8988T (cell line): ENCODE results near the gene EID3.
"Not testable (repeated sequence)": the region's sequence is repeated elsewhere in the genome, so short reads cannot be mapped to it uniquely, and the experiment has no call there.

Experiments
- DNase-seq: peaks from one replicate; pipeline ENCODE4 v3.0.0; 2011

Gene EID3

GRCh38 chr12:104303538-104304151, at the start of gene EID3:
TSS of gene EID3 (plus strand) at chr12:104303739. CDS start at chr12:104303935, 196 bp downstream.
- DNase-seq = peak; percentile 46

- DNase-seq = no peak
These were observed 45.5 kb upstream of the EID3 start for GRCh38 chr12:104257913-104258472.

GRCh38 chr12:104258476-104259067, 45.0 kb upstream of the EID3 start:
- DNase-seq = no peak

- no peak for DNase-seq
These were observed 40.5 kb upstream of the EID3 start for GRCh38 chr12:104263026-104263425.

- no peak for DNase-seq
These were observed 39.8 kb upstream of the EID3 start for GRCh38 chr12:104263580-104264358.

GRCh38 chr12:104265436-104265835, 38.1 kb upstream of the EID3 start:
- not testable (repeated sequence) for DNase-seq

- no peak for DNase-seq
These were observed 30.6 kb upstream of the EID3 start for GRCh38 chr12:104272938-104273337.

- DNase-seq = no peak
These were observed 30.0 kb upstream of the EID3 start for GRCh38 chr12:104273503-104273902.

- DNase-seq = no peak
These were observed 28.7 kb upstream of the EID3 start for GRCh38 chr12:104274811-104275210.

GRCh38 chr12:104275689-104276088, 27.9 kb upstream of the EID3 start:
- DNase-seq = no peak

GRCh38 chr12:104276273-104277131, 27.0 kb upstream of the EID3 start:
- no peak for DNase-seq

GRCh38 chr12:104279164-104279563, 24.4 kb upstream of the EID3 start:
- DNase-seq = no peak

- no peak for DNase-seq
These were observed 23.4 kb upstream of the EID3 start for GRCh38 chr12:104280111-104280510.

- no peak for DNase-seq
These were observed 22.7 kb upstream of the EID3 start for GRCh38 chr12:104280717-104281458.

GRCh38 chr12:104281636-104282035, 21.9 kb upstream of the EID3 start:
- no peak for DNase-seq

GRCh38 chr12:104282109-104282508, 21.4 kb upstream of the EID3 start:
- no peak for DNase-seq

- DNase-seq = no peak
These were observed 17.6 kb upstream of the EID3 start for GRCh38 chr12:104285740-104286515.

GRCh38 chr12:104286516-104287482, 16.7 kb upstream of the EID3 start:
- DNase-seq = peak; percentile 45

- peak; percentile 55 for DNase-seq
These were observed 14.8 kb upstream of the EID3 start for GRCh38 chr12:104288635-104289274.
